ENCODE results near the gene KRTAP6-2. TPM values are rescaled to one million over a fixed set of nuclear protein-coding genes. Genes with fewer than 3 reads are reported as not detected.

Gene KRTAP6-2
- polyA plus RNA-seq, 1 of the 3 experiments (the other 2 are of a cell fraction), result not detected

DNA sequence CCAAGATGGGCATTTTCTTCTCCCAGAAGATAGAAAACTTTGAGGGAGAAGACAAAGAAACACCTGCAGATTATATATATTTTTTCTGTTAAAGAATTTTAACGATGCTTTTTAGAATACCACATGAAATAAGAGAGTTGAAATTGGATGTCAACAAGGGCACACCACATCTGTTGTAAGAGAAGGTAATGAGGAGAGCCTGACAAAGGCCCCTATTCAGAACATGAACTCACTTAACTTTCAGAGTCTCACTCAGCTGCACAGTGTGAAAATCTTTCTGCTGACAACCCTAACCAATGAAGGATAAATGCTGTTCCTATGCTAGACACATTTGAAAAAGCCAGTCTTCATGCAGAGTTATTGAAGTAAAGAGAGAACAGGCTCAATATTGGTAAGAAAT is 15.8 kb downstream of the KRTAP6-2 start:
- Histone ChIP-seq H3K4me3 (ENCODE audit: low read depth in 2 of 2, low read length in 1 of 2) (no peak overlapping the region), H3K36me3 (replicated peaks in 1 of 2; ENCODE audit: control insufficient read depth in 1 of 2, insufficient read depth in 2 of 2, low read length in 1 of 2) (no peaks in the 10 kb centered on the region), H3K9ac (no peak overlapping the region), H3K4me2 (no peak overlapping the region), H3K27me3 (ENCODE audit: insufficient read depth) (no peaks in the 10 kb centered on the region), H4K20me1 (ENCODE audit: insufficient read depth) (no peaks in the 10 kb centered on the region), H3K27ac (ENCODE audit: low read depth in 2 of 2, low read length in 1 of 2) (no peak overlapping the region), H3F3A (replicated peaks; ENCODE audit: insufficient read depth) (no peaks in the 10 kb centered on the region), H2AFZ (ENCODE audit: low read depth) (no peak overlapping the region), H3K4me1 (ENCODE audit: control insufficient read depth in 1 of 2, insufficient read depth in 2 of 2, low read depth in 1 of 2, low read length in 1 of 2) (no peaks in the 10 kb centered on the region), H3K9me3 (no peaks in the 10 kb centered on the region), H3K79me2 (ENCODE audit: insufficient read depth) (no peaks in the 10 kb centered on the region), H3K9me2 (no peaks in the 10 kb centered on the region)
- WGBS (ENCODE audit: low lambda C conversion rate), result 0% methylated on average over 1 of the region's 1 CpG
- ChIA-PET POLR2A (no interaction called here), CTCF (no interaction called here)
- TF ChIP-seq, protein P1, sequence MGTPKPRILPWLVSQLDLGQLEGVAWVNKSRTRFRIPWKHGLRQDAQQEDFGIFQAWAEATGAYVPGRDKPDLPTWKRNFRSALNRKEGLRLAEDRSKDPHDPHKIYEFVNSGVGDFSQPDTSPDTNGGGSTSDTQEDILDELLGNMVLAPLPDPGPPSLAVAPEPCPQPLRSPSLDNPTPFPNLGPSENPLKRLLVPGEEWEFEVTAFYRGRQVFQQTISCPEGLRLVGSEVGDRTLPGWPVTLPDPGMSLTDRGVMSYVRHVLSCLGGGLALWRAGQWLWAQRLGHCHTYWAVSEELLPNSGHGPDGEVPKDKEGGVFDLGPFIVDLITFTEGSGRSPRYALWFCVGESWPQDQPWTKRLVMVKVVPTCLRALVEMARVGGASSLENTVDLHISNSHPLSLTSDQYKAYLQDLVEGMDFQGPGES (IDR thresholded peaks at IDR 0.05; ENCODE audit: low read depth, low read length), result no peak
- TF ChIP-seq, protein P2, sequence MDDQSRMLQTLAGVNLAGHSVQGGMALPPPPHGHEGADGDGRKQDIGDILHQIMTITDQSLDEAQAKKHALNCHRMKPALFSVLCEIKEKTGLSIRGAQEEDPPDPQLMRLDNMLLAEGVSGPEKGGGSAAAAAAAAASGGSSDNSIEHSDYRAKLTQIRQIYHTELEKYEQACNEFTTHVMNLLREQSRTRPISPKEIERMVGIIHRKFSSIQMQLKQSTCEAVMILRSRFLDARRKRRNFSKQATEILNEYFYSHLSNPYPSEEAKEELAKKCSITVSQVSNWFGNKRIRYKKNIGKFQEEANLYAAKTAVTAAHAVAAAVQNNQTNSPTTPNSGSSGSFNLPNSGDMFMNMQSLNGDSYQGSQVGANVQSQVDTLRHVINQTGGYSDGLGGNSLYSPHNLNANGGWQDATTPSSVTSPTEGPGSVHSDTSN (IDR thresholded peaks at IDR 0.05), result no peak
- TF ChIP-seq, protein P3, sequence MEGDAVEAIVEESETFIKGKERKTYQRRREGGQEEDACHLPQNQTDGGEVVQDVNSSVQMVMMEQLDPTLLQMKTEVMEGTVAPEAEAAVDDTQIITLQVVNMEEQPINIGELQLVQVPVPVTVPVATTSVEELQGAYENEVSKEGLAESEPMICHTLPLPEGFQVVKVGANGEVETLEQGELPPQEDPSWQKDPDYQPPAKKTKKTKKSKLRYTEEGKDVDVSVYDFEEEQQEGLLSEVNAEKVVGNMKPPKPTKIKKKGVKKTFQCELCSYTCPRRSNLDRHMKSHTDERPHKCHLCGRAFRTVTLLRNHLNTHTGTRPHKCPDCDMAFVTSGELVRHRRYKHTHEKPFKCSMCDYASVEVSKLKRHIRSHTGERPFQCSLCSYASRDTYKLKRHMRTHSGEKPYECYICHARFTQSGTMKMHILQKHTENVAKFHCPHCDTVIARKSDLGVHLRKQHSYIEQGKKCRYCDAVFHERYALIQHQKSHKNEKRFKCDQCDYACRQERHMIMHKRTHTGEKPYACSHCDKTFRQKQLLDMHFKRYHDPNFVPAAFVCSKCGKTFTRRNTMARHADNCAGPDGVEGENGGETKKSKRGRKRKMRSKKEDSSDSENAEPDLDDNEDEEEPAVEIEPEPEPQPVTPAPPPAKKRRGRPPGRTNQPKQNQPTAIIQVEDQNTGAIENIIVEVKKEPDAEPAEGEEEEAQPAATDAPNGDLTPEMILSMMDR (IDR thresholded peaks at IDR 0.05), result no peak
- TF ChIP-seq, protein P4, sequence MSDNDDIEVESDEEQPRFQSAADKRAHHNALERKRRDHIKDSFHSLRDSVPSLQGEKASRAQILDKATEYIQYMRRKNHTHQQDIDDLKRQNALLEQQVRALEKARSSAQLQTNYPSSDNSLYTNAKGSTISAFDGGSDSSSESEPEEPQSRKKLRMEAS (IDR thresholded peaks at IDR 0.05; ENCODE audit: low read depth), result no peak
- no peak for TF ChIP-seq NRF1 (IDR thresholded peaks at IDR 0.05; ENCODE audit: low read depth, low read length)
- TF ChIP-seq JUND (IDR thresholded peaks at IDR 0.05), result no peak
- TF ChIP-seq, protein P5, sequence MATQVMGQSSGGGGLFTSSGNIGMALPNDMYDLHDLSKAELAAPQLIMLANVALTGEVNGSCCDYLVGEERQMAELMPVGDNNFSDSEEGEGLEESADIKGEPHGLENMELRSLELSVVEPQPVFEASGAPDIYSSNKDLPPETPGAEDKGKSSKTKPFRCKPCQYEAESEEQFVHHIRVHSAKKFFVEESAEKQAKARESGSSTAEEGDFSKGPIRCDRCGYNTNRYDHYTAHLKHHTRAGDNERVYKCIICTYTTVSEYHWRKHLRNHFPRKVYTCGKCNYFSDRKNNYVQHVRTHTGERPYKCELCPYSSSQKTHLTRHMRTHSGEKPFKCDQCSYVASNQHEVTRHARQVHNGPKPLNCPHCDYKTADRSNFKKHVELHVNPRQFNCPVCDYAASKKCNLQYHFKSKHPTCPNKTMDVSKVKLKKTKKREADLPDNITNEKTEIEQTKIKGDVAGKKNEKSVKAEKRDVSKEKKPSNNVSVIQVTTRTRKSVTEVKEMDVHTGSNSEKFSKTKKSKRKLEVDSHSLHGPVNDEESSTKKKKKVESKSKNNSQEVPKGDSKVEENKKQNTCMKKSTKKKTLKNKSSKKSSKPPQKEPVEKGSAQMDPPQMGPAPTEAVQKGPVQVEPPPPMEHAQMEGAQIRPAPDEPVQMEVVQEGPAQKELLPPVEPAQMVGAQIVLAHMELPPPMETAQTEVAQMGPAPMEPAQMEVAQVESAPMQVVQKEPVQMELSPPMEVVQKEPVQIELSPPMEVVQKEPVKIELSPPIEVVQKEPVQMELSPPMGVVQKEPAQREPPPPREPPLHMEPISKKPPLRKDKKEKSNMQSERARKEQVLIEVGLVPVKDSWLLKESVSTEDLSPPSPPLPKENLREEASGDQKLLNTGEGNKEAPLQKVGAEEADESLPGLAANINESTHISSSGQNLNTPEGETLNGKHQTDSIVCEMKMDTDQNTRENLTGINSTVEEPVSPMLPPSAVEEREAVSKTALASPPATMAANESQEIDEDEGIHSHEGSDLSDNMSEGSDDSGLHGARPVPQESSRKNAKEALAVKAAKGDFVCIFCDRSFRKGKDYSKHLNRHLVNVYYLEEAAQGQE (IDR thresholded peaks at IDR 0.05; ENCODE audit: low read depth, low read length), result no peak
- no peak for TF ChIP-seq FOSL2 (IDR thresholded peaks at IDR 0.05; ENCODE audit: borderline replicate concordance, low read depth)
- no peak for TF ChIP-seq POLR2AphosphoS5 (IDR thresholded peaks at IDR 0.05; ENCODE audit: low read depth, low read length)
- TF ChIP-seq, protein P6, sequence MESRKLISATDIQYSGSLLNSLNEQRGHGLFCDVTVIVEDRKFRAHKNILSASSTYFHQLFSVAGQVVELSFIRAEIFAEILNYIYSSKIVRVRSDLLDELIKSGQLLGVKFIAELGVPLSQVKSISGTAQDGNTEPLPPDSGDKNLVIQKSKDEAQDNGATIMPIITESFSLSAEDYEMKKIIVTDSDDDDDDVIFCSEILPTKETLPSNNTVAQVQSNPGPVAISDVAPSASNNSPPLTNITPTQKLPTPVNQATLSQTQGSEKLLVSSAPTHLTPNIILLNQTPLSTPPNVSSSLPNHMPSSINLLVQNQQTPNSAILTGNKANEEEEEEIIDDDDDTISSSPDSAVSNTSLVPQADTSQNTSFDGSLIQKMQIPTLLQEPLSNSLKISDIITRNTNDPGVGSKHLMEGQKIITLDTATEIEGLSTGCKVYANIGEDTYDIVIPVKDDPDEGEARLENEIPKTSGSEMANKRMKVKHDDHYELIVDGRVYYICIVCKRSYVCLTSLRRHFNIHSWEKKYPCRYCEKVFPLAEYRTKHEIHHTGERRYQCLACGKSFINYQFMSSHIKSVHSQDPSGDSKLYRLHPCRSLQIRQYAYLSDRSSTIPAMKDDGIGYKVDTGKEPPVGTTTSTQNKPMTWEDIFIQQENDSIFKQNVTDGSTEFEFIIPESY (IDR thresholded peaks at IDR 0.05; ENCODE audit: borderline replicate concordance, low read depth), result no peak
- no peak for TF ChIP-seq FOXM1 (IDR thresholded peaks at IDR 0.05; ENCODE audit: low read depth)
- no peak for TF ChIP-seq EZH2phosphoT487 (IDR thresholded peaks at IDR 0.05; ENCODE audit: borderline replicate concordance, low read depth)
- TF ChIP-seq, protein P7, sequence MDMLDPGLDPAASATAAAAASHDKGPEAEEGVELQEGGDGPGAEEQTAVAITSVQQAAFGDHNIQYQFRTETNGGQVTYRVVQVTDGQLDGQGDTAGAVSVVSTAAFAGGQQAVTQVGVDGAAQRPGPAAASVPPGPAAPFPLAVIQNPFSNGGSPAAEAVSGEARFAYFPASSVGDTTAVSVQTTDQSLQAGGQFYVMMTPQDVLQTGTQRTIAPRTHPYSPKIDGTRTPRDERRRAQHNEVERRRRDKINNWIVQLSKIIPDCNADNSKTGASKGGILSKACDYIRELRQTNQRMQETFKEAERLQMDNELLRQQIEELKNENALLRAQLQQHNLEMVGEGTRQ (IDR thresholded peaks at IDR 0.05; ENCODE audit: borderline replicate concordance, low read depth, low read length), result no peak
- TF ChIP-seq ELF1 (IDR thresholded peaks at IDR 0.05), result no peak
- no peak for TF ChIP-seq RFX5 (IDR thresholded peaks at IDR 0.05; ENCODE audit: low read length)
- no peak for TF ChIP-seq GABPA (IDR thresholded peaks at IDR 0.05; ENCODE audit: low read depth)
- TF ChIP-seq NFIC (IDR thresholded peaks at IDR 0.05; ENCODE audit: borderline replicate concordance), result no peak
- TF ChIP-seq, protein P8, sequence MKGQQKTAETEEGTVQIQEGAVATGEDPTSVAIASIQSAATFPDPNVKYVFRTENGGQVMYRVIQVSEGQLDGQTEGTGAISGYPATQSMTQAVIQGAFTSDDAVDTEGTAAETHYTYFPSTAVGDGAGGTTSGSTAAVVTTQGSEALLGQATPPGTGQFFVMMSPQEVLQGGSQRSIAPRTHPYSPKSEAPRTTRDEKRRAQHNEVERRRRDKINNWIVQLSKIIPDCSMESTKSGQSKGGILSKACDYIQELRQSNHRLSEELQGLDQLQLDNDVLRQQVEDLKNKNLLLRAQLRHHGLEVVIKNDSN (IDR thresholded peaks at IDR 0.05; ENCODE audit: borderline replicate concordance, low read depth), result no peak
- no peak for DNase-seq
